ENCODE data around the gene SCN3B. TPM values are rescaled to one million over a fixed set of nuclear protein-coding genes. Genes with fewer than 3 reads are reported as not detected.

Gene SCN3B
- total and polyA plus RNA-seq, 5 donors, result 0.20 to 0.91 (median 0.56) TPM

- H3K4me1 ChIP-seq (ENCODE audit: control insufficient read depth, insufficient read depth, low read length), result no peaks in the 10 kb centered on the region
- no peak overlapping the region for H3K4me3 ChIP-seq (ENCODE audit: low read length)
- no peak overlapping the region for H3K27ac ChIP-seq (ENCODE audit: low read length)
- no peak for ATAC-seq
- WGBS, result 36% methylated on average over 2 of the region's 2 CpGs
- no peak for DNase-seq
- intact Hi-C loops (cut with DNase I), result loop anchor here in 1 of 4 donors (10.0 kb wide), 1 partner anchor 45 kb away; no protein-coding TSS in a partner anchor
- H3K27me3 ChIP-seq (ENCODE audit: control insufficient read depth, insufficient read depth), result no peaks in the 10 kb centered on the region
- H3K9me3 ChIP-seq (ENCODE audit: control insufficient read depth, low read length), result no peaks in the 10 kb centered on the region
Observed at GRCh38 chr11:123659311-123659710, 4.9 kb upstream of the SCN3B start.

GRCh38 chr11:123653827-123654565 is 428 bp downstream of the SCN3B start:
- Histone ChIP-seq H3K27ac (ENCODE audit: low read length) (no peak overlapping the region), H3K9me3 (ENCODE audit: control insufficient read depth, low read length) (no peaks in the 10 kb centered on the region), H3K27me3 (ENCODE audit: control insufficient read depth, insufficient read depth) (no peaks in the 10 kb centered on the region), H3K4me3 (ENCODE audit: low read length) (peak overlapping the region; percentile 34), H3K4me1 (ENCODE audit: control insufficient read depth, insufficient read depth, low read length) (no peaks in the 10 kb centered on the region)
- ATAC-seq (peak; percentile 87 to 88), DNase-seq (peak; percentile 60 to 84 (median 72))
- WGBS, result under 1% methylated on average over 64 of the region's 64 CpGs
- intact Hi-C loops (cut with DNase I), result loop anchor here in 1 of 4 donors (10.0 kb wide), 1 partner anchor 51 kb away; no protein-coding TSS in a partner anchor

GRCh38 chr11:123653483-123653826 is 969 bp downstream of the SCN3B start:
- no peak for DNase-seq
- H3K9me3 ChIP-seq (ENCODE audit: control insufficient read depth, low read length), result no peaks in the 10 kb centered on the region
- H3K4me1 ChIP-seq (ENCODE audit: control insufficient read depth, insufficient read depth, low read length), result no peaks in the 10 kb centered on the region
- ATAC-seq, result no peak
- peak overlapping the region; percentile 34 for H3K4me3 ChIP-seq (ENCODE audit: low read length)
- H3K27me3 ChIP-seq (ENCODE audit: control insufficient read depth, insufficient read depth), result no peaks in the 10 kb centered on the region
- 8% methylated on average over 10 of the region's 10 CpGs for WGBS
- no peak overlapping the region for H3K27ac ChIP-seq (ENCODE audit: low read length)
- intact Hi-C loops (cut with DNase I), result loop anchor here in 1 of 4 donors (10.0 kb wide), 1 partner anchor 51 kb away; no protein-coding TSS in a partner anchor

- intact Hi-C loops (cut with DNase I), result loop anchor here in 1 of 4 donors (10.0 kb wide), 1 partner anchor 52 kb away; no protein-coding TSS in a partner anchor
- H3K4me1 ChIP-seq (ENCODE audit: control insufficient read depth, insufficient read depth, low read length), result no peaks in the 10 kb centered on the region
- H3K27me3 ChIP-seq (ENCODE audit: control insufficient read depth, insufficient read depth), result no peaks in the 10 kb centered on the region
- no peaks in the 10 kb centered on the region for H3K9me3 ChIP-seq (ENCODE audit: control insufficient read depth, low read length)
- no peak overlapping the region for H3K4me3 ChIP-seq (ENCODE audit: low read length)
- no peak for ATAC-seq
- H3K27ac ChIP-seq (ENCODE audit: low read length), result no peak overlapping the region
- 60% methylated on average over 2 of the region's 2 CpGs for WGBS
- no peak for DNase-seq
Observed at GRCh38 chr11:123652599-123652998, 1.8 kb downstream of the SCN3B start.

- intact Hi-C loops (cut with DNase I), result loop anchor here in 1 of 4 donors (10.0 kb wide), 1 partner anchor 54 kb away; no protein-coding TSS in a partner anchor
- H3K4me3 ChIP-seq (ENCODE audit: low read length), result no peak overlapping the region
- DNase-seq (no peak), ATAC-seq (no peak)
- no peaks in the 10 kb centered on the region for H3K4me1 ChIP-seq (ENCODE audit: control insufficient read depth, insufficient read depth, low read length)
- WGBS, result 97% methylated on average over 2 of the region's 2 CpGs
- H3K9me3 ChIP-seq (ENCODE audit: control insufficient read depth, low read length), result no peaks in the 10 kb centered on the region
- H3K27ac ChIP-seq (ENCODE audit: low read length), result no peak overlapping the region
- H3K27me3 ChIP-seq (ENCODE audit: control insufficient read depth, insufficient read depth), result no peaks in the 10 kb centered on the region
Observed at GRCh38 chr11:123650901-123651300, 3.5 kb downstream of the SCN3B start.

- no peaks in the 10 kb centered on the region for H3K4me1 ChIP-seq (ENCODE audit: control insufficient read depth, insufficient read depth, low read length)
- H3K4me3 ChIP-seq (ENCODE audit: low read length), result no peak overlapping the region
- ATAC-seq (no peak), DNase-seq (no peak)
- 73% methylated on average over 12 of the region's 12 CpGs for WGBS
- H3K27ac ChIP-seq (ENCODE audit: low read length), result no peak overlapping the region
- H3K9me3 ChIP-seq (ENCODE audit: control insufficient read depth, low read length), result no peaks in the 10 kb centered on the region
- no peaks in the 10 kb centered on the region for H3K27me3 ChIP-seq (ENCODE audit: control insufficient read depth, insufficient read depth)
- intact Hi-C loops (cut with DNase I), result no loop called here
Observed at GRCh38 chr11:123645286-123645975, 9.0 kb downstream of the SCN3B start.

GRCh38 chr11:123642435-123642834 is 12.0 kb downstream of the SCN3B start:
- ATAC-seq, result no peak
- no peaks in the 10 kb centered on the region for H3K4me1 ChIP-seq (ENCODE audit: control insufficient read depth, insufficient read depth, low read length)
- H3K9me3 ChIP-seq (ENCODE audit: control insufficient read depth, low read length), result no peaks in the 10 kb centered on the region
- no peak overlapping the region for H3K27ac ChIP-seq (ENCODE audit: low read length)
- H3K4me3 ChIP-seq (ENCODE audit: low read length), result no peak overlapping the region
- H3K27me3 ChIP-seq (ENCODE audit: control insufficient read depth, insufficient read depth), result no peaks in the 10 kb centered on the region
- WGBS, result 88% methylated on average over 15 of the region's 15 CpGs
- intact Hi-C loops (cut with DNase I), result loop anchor here in 3 of 4 donors (5.0 kb wide), 1 partner anchor 65 kb away; no protein-coding TSS in a partner anchor
- no peak for DNase-seq

- Histone ChIP-seq H3K4me3 (ENCODE audit: low read length) (no peak overlapping the region), H3K4me1 (ENCODE audit: control insufficient read depth, insufficient read depth, low read length) (no peaks in the 10 kb centered on the region), H3K9me3 (ENCODE audit: control insufficient read depth, low read length) (no peaks in the 10 kb centered on the region), H3K27me3 (ENCODE audit: control insufficient read depth, insufficient read depth) (no peaks in the 10 kb centered on the region), H3K27ac (ENCODE audit: low read length) (no peak overlapping the region)
- DNase-seq (no peak), ATAC-seq (no peak)
- intact Hi-C loops (cut with DNase I), result loop anchor here in 3 of 4 donors (5.0 kb wide), 1 partner anchor 66 kb away; no protein-coding TSS in a partner anchor
- 73% methylated on average over 4 of the region's 4 CpGs for WGBS
Observed at GRCh38 chr11:123641495-123641840, 13.0 kb downstream of the SCN3B start.

- H3K27ac ChIP-seq (ENCODE audit: low read length), result no peak overlapping the region
- ATAC-seq, result peak; percentile 76 to 80
- 28% methylated on average over 22 of the region's 22 CpGs for WGBS
Observed at GRCh38 chr11:123640677-123641494, 13.5 kb downstream of the SCN3B start.

GRCh38 chr11:123640029-123640428 is 14.4 kb downstream of the SCN3B start:
- Histone ChIP-seq H3K4me1 (ENCODE audit: control insufficient read depth, insufficient read depth, low read length) (no peaks in the 10 kb centered on the region), H3K4me3 (ENCODE audit: low read length) (no peak overlapping the region), H3K9me3 (ENCODE audit: control insufficient read depth, low read length) (no peaks in the 10 kb centered on the region), H3K27ac (ENCODE audit: low read length) (no peak overlapping the region), H3K27me3 (ENCODE audit: control insufficient read depth, insufficient read depth) (no peaks in the 10 kb centered on the region)
- 81% methylated on average over 5 of the region's 5 CpGs for WGBS
- DNase-seq (no peak), ATAC-seq (no peak)
- intact Hi-C loops (cut with DNase I), result loop anchor here in 3 of 4 donors (5.0 kb wide), 1 partner anchor 67 kb away; no protein-coding TSS in a partner anchor

More at GRCh38 chr11:123640677-123641494, 13.5 kb downstream of the SCN3B start:
- H3K27me3 ChIP-seq (ENCODE audit: control insufficient read depth, insufficient read depth), result no peaks in the 10 kb centered on the region
- H3K4me3 ChIP-seq (ENCODE audit: low read length), result no peak overlapping the region
- intact Hi-C loops (cut with DNase I), result loop anchor here in 3 of 4 donors (5.0 kb wide), 1 partner anchor 66 kb away; no protein-coding TSS in a partner anchor
- no peaks in the 10 kb centered on the region for H3K4me1 ChIP-seq (ENCODE audit: control insufficient read depth, insufficient read depth, low read length)
- no peaks in the 10 kb centered on the region for H3K9me3 ChIP-seq (ENCODE audit: control insufficient read depth, low read length)
- peak; percentile 25 to 69 (median 69) for DNase-seq
